ENCODE data around the gene SRPK2. TPM values are rescaled to one million over a fixed set of nuclear protein-coding genes. Genes with fewer than 3 reads are reported as not detected.
"Not testable (repeated sequence)": the region's sequence is repeated elsewhere in the genome, so short reads cannot be mapped to it uniquely, and the experiment has no call there.

SRPK2 gene
- total RNA-seq, 1 donor from 2014 or later, result 54.1 TPM

GRCh38 chr7:105304040-105304895 lies 84.5 kb downstream of the SRPK2 start:
- DNase-seq (ENCODE audit: low spot score), result no peak

GRCh38 chr7:105300587-105300986 lies 88.1 kb downstream of the SRPK2 start:
- DNase-seq (ENCODE audit: low spot score), result not testable (repeated sequence)

GRCh38 chr7:105298439-105298894 lies 90.3 kb downstream of the SRPK2 start:
- DNase-seq (ENCODE audit: low spot score), result no peak

GRCh38 chr7:105297985-105298384 lies 90.7 kb downstream of the SRPK2 start:
- no peak for DNase-seq (ENCODE audit: low spot score)

- DNase-seq (ENCODE audit: low spot score), result no peak
Measured at GRCh38 chr7:105297309-105297708, 91.4 kb downstream of the SRPK2 start.

- no peak for DNase-seq (ENCODE audit: low spot score)
Measured at GRCh38 chr7:105296491-105296890, 92.2 kb downstream of the SRPK2 start.

- DNase-seq (ENCODE audit: low spot score), result no peak
Measured at GRCh38 chr7:105295596-105296352, 92.9 kb downstream of the SRPK2 start.

GRCh38 chr7:105294482-105294881 lies 94.2 kb downstream of the SRPK2 start:
- DNase-seq (ENCODE audit: low spot score), result not testable (repeated sequence)

GRCh38 chr7:105289704-105290103 lies 99.0 kb downstream of the SRPK2 start:
- DNase-seq (ENCODE audit: low spot score), result no peak

GRCh38 chr7:105286441-105286840 lies 102.3 kb downstream of the SRPK2 start:
- no peak for DNase-seq (ENCODE audit: low spot score)

- DNase-seq (ENCODE audit: low spot score), result no peak
Measured at GRCh38 chr7:105285118-105285874, 103.4 kb downstream of the SRPK2 start.

- no peak for DNase-seq (ENCODE audit: low spot score)
Measured at GRCh38 chr7:105284014-105284413, 104.7 kb downstream of the SRPK2 start.

GRCh38 chr7:105281966-105282365 lies 106.8 kb downstream of the SRPK2 start:
- no peak for DNase-seq (ENCODE audit: low spot score)

GRCh38 chr7:105279688-105280007 lies 109.1 kb downstream of the SRPK2 start:
- no peak for DNase-seq (ENCODE audit: low spot score)

GRCh38 chr7:105278973-105279687 lies 109.6 kb downstream of the SRPK2 start:
- DNase-seq (ENCODE audit: low spot score), result no peak

- no peak for DNase-seq (ENCODE audit: low spot score)
Measured at GRCh38 chr7:105278565-105278964, 110.2 kb downstream of the SRPK2 start.

GRCh38 chr7:105277341-105277740 lies 111.4 kb downstream of the SRPK2 start:
- no peak for DNase-seq (ENCODE audit: low spot score)

- no peak for DNase-seq (ENCODE audit: low spot score)
Measured at GRCh38 chr7:105270117-105270516, 118.6 kb downstream of the SRPK2 start.

GRCh38 chr7:105269397-105269796 lies 119.3 kb downstream of the SRPK2 start:
- no peak for DNase-seq (ENCODE audit: low spot score)

- no peak for DNase-seq (ENCODE audit: low spot score)
Measured at GRCh38 chr7:105268511-105269392, 120.0 kb downstream of the SRPK2 start.

GRCh38 chr7:105268056-105268455 lies 120.7 kb downstream of the SRPK2 start:
- no peak for DNase-seq (ENCODE audit: low spot score)
